GM21737 (cell line): Measurements from ENCODE around the gene DDX27.

Experiments used
- ATAC-seq: cut with Tn5 transposase; IDR thresholded peaks from one replicate; pipeline ENCODE4 v1.9.1; 2021; ENCODE audit warnings: mild to moderate bottlenecking, moderate library complexity; ENCODE audit not compliant: unreplicated experiment

Gene DDX27

DNA sequence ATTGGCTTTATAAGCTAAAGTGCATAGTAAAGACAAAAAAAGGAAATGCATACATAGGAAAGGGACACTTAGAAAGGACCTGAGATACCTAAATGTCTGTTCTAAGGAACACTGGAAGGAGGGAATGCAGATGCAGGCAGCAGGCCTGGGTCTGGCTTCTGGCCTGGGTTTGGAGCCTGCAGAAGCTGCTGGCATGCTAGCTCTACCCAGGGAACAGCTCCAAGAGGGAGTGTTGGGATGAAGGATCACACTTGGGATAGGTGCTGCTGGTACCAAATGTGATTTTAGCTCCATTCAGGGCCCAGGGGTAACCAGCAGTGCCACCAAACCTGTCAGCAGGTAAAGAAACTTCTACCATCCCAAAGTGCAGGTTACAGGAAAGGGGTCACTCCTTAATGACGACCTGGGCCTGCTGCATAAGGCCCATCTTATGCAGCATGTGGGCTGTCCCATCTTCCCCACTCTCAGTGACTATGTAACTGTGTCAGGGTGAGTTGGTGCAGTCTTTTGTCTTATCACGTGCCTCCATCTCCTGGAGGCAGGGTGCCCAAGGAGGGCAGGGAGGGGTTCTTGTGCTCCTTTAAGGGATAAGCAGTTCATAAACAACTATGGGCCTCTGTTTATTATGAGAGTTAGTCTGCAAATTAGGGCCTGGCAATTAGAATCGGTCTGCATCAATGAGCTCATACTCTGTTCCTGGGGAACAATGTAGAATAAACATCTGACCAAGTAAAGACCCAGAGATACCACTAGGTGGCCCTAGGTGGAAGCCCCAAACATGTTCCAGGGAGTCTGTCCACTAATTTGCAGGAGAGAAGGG, 26.9 kb downstream of the DDX27 start:
- ATAC-seq = no peak

DNA sequence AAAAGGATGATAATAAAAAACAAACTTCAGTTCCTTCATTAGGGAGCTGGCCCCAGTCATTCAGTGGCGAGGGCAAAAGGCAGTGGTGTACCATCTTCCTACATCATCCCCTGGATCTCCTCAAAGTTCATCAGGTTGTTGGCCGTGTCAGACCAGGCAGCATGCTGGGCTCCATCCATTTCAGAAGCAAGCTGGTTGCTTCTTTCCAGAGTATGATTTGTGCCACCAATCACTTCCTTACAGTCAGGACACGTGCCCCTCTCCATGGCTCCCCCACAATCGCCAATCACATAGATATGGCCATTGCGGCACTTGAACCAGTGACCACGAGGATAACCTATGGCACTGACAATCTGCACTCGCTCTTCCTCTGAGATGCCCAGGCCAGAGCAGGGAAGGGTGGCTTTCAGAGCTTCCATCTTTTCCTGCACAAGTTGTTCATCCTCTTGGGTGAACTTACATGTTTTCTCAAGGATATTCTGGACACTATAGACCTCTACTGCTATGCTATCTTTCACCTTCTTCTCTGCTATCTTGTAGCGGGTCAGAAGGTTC, 28.0 kb downstream of the DDX27 start:
- no peak for ATAC-seq

DNA sequence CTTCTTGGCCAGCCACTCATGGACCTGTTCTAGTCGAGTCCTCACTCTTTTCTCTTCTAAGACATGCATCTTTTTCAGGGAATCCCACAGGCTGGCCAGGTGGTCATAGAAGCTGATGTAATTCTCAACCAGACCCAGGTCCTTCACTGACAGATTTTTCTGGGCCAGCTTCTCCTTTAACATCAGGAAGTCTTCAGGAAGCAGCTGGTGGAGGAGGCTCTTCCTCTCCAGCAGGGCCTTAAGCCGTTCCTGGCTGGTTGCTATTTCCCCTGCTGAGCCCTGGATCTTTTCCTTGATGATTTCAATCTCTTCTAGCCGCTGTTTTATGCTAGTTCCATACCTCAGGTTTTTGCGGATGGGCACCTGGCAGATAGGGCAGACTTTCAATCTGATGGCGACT, 28.6 kb downstream of the DDX27 start:
- no peak for ATAC-seq

DNA sequence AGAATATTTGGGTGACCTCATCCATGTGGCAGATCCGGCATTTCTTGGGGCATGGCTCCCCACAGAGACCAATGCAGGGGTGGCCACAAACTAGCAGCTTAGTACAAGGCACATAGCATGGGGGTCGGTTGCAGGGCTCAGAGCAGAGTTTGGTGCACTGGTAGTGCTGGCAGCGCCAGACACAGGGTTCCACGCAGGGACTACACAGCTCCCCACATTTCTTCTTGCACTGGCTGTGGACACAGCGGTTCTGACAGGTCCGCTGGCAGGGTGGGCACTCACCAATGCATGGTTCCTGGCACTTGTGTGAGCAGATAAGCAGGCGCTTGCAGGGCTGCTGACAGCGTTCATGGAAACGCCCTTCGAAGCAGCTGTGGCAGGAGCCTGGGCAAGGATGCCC, 29.1 kb downstream of the DDX27 start:
- ATAC-seq = no peak

DNA sequence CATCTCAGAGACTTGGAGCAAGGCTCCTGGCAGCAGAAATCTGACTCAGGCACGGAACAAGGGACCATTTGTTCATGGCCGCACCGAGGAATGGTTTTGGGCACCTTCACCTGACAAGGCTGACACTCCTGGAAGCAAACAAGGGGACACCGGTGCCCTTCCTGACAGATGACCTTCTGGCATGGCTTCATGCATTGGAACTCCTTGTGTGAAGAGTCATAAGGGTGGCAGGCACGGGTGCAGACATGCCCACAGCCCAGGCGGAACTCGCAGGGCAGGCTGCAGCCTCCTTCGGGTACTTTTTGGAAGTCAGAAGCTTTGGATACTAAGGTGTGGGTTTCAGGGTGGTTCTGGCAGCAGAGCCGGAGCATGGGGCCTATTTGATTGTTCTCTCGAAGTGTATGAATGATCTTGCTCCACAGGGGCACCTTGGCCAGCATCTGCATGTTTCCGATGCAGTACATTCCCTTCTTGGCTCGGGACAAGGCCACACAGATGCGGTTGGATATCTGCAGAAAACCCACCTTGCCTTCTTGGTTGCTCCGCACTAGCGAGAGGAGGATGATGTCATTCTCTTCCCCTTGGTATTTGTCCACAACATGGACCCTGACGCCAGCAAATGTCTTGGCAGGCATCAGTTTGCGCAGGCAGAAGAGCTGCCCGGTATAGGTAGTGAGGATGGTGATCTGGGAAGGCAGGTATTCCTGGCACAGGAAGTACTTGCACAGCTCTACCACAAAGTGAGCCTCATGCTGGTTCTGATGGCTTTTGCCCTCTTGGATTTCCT, 29.9 kb downstream of the DDX27 start:
- ATAC-seq = no peak

DNA sequence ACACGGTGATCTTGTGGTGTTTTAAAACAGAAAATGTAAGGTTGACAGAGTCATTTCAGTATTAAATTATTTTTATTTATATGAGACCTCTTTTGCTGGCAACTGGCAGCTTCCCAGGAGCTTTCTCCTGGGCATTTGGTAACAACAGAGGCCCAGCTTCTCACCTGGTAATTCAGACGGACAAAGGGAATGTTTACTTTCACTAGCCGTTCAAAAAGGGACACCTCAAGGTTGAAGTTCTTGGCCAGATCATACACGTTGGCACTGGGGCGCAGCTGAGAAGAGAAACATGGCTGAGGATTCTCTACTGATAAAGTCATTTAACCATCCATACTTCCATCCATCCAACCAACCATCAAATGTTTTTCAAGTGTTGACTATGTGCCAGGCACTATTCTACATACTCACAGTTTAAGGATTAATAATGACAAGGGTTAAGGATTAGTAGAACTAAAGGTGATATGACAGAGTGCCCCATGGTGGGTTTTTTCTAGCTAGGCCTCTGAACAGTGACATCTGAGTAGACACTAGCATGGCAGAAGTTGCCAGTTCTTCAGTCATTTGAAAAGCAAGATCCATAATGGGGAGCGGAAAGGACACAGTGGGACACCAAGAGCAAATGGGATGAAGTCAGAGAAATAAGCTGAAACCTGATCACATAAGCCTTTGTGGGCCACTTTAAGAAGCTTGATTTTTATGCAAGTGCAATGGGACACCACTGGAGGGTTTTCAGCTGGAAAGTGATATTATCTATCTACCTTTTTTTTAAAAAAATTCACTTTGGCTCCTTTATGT, 33.5 kb downstream of the DDX27 start:
- ATAC-seq = no peak

DNA sequence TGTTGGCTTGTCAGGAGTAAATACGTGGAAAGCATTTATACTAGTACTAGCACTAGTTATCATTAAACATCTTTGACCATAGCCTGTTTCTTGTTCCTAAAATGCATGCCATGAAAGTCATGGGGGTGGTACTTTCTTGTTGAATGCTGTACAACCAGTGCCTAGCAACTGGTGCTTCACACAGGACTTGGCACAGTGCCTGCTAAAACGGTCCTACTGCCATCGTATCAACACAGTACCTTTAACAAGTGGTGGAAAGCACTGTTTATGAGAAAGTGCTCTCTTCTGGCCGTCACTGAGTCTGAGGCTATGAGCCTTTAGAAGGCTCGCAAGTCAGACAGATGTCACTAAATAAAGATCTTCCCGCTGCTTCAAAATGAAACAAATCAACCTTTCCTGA, 37.0 kb downstream of the DDX27 start:
- no peak for ATAC-seq

DNA sequence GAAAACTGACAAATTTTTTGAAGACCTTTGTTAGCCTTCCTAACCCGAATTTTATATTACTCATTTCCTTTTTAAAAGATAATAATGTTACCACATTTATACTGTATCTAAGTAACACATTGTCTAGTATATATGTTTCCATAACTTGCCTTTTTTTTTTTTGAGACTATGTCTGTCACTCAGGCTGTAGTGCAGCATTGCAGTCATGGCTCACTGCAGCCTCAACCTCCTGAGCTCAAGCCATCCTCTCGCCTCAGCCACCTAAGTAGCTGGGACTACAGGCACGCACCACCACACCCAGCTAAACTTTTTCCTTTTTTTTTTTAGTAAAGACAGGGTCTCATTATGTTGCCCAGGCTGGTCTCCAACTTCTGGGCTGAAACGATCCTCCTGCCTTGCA, 40.1 kb downstream of the DDX27 start:
- no peak for ATAC-seq

DNA sequence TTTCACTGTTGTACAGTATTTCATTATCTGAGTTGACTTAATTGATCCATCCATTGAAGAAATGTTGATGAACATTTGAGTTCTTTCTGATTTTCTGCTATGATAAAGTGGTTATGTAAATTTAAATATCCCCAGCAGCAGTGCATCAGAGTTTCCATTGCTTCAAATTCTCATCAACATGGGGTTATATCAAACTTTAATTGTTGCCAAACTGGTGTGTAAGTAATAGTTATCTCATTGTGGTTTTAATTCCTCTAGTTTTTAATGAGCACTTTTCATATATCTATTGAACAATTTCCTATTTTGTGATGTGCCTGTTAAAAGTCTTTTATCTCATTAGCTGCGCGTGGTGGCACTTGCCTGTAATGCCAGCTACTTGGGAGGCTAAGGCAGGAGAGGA, 40.6 kb downstream of the DDX27 start:
- no peak for ATAC-seq

DNA sequence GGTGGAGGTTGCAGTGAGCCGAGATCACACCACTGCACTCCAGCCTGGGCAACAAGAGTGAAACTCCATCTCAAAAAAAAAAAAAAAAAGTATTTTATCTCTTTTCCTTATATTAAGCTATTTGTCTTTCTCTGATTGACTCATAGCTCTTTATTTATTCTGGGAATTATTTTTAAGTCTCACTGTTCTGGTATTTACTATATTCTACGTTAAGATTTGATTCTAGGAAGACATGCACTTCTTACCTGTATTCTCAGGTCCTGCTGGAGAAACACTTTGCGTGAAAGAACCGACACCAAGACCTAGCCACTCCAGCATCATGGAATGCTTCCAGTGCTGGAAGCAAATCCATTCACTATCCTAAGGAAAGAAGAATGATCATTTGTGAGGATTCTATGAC, 41.0 kb downstream of the DDX27 start:
- no peak for ATAC-seq

DNA sequence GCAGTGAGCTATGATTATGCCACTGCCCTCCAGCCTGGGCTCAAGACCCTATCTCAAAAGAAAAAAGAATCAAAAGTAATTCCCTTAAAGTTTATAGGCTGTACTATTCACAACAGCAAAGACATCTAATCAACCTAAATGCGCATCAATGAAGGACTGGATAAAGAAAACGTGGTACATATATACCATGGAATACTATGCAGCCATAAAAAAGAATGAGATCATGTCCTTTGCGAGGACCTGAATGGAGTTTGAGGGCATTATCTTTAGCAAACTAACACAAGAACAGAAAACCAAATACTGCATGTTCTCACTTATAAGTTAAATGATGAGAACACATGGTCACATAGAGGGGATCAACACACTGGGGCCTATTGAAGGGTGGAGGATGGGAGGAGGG, 42.0 kb downstream of the DDX27 start:
- ATAC-seq = no peak

DNA sequence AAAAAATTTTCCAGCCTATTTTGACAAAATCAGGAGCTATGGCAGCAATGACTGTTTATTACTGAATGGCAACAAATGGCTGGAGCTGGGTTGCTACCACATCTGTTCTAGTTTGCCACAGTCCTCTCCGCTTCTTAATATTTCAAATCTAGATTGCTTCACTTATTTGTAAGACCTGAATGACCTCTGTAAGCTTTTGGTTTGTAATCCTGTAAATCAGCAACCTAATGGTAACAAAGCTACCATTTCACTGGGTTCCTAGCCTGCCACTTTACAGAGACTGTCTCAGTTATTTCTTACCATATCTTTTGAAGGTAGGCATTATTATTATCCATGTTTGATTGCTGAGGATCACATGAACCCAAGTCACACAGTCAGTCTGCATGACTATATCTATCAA, 43.2 kb downstream of the DDX27 start:
- ATAC-seq = no peak

DNA sequence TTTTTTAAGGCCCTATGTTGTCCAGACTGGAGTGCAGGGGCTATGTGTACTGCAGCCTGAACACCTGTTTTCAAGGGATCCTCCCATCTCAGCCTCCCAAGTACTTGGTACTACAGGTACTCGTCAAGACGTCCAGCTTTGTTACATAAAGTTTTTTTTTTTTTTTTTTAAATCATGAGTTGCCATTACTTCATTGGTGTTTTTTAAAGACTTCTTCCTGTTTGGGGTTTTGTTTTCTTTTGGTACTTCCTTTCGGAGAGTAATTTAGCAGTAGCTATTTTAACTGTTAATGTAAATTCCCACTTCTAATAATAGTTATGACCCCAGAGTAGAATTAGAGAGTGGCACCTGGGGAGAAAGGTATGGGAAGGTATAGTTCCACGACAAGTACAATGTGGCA, 48.1 kb downstream of the DDX27 start:
- ATAC-seq = no peak

DNA sequence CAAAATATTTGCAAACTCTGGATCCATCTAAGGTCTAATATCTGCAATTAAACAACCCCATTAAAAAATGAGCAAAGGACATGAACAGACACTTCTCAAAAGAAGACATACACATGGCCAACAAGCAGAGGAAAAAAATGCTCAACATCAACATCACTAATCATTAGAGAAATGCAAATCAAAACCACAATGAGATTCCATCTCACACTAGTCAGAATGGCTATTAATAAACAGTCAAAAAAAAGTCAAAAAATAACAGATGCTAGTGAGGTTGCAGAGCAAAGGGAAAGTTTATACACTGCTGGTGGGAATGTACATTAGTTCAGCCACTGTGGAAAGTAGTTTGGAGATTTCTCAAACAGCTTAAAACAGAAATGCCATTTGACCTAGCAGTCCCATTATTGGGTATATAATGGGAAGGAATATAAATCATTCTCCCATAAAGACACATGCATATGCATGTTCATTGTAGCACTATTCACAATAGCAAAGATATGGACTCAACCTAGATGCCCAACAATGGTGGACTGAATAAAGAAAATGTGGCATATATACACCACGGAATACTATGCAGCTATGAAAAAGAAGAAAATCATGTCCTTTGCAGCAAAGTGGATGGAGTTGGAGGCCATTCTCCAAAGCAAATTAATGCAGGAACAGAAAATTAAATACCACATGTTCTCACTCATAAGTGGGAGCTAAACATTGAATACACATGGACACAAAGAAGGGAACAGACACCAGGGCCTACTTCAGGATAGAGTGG, 49.6 kb downstream of the DDX27 start:
- ATAC-seq = no peak

DNA sequence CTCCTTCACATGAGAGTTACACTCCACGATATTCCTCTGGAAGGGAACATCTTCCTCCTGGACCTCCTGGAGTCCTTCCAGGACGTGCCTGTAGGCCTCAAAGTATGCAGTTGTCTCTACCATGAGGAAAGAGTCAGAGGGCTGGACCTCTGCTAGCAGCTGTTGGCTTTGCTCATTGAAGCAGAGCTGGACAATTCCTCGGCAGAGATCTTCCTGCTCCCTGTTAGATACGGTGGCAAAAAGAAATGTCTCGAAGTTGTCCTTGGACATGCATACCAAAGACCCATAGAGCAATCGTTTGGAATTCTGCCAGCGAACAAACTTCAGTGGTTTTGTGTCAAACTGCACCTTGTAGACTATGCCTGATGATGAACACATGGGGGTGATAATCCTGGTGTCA, 51.0 kb downstream of the DDX27 start:
- no peak for ATAC-seq

DNA sequence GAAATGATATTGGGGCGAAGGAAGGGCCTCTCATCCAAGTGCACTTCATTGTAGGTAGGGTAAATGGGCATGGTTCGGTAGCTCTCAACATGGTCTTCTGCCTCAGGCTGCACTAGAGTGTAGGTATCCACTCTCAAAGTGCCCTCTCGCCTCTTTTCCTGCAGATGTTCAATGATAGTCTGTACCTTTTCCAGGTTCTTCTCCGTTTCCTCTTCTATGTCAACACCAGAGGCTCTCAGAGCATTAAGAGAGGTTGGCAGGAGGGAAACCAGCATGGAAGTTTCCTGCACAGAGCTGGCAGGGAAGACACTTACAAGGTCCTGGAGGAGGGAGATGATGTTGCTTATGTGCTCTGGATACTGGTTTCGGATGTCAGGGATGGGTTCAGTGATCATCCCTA, 51.5 kb downstream of the DDX27 start:
- ATAC-seq = no peak

DNA sequence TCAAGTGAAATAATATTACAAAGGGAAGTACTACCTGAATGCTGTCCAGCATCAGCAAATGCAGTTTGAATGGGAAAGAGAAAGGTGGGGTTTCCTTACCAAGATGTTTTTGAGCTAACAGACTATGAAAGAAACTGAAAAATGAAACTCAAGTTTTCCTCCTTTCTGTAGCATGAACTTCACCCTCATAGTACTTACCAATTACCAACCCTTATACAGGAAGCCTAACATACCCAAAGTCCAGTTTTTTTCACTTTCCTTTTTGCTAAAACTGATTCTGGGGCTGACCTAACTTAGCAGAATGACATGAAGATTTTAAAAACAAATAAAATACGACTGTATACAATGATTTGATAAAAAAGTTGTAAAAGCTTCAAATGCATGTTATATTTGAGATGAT, 53.4 kb downstream of the DDX27 start:
- ATAC-seq = no peak

DNA sequence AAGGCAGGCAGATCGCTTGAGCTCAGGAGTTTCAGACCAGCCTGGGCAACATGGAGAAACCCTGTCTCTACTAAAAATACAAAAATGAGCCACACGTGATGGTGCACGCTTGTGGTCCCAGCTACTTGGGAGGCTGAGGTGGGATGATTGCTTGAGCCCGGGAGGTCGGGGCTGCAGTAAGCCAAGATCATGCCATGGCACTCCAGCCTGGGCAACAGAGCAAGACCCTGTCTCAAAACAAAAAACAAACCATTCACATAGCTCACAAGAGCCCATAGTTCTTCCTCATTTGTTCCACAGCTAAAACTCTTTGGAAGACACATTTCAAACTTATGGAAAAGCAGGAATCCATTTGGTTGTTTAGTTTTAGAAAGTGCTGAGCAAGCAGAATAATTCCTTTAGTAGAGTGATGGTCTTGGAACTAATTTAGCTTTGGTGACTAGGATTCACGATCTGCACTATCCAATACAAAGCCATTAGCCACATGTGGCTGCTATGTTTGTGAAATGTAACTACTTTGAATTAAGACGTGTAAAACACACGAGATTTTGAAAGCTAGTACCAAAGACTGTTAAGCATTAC, 54.6 kb downstream of the DDX27 start:
- ATAC-seq = no peak

DNA sequence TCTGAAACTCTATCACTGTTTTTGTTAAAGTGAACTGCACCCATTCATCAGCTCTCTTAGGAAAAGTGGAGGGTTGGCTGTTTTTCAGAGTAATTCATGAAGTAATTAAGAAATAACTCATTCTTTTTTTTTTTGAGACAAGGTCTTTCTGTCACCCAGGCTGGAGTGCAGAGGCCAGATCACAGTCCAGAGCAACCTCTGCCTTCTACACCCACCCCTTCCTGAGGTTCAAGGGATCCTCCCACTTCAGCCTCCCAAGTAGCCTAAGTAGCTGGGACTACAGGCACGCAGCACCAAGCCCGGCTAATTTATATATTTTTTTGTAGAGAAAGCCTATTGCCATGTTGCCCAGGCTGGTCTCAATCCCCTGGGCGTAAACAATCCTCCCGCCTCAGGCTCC, 56.0 kb downstream of the DDX27 start:
- ATAC-seq = no peak

DNA sequence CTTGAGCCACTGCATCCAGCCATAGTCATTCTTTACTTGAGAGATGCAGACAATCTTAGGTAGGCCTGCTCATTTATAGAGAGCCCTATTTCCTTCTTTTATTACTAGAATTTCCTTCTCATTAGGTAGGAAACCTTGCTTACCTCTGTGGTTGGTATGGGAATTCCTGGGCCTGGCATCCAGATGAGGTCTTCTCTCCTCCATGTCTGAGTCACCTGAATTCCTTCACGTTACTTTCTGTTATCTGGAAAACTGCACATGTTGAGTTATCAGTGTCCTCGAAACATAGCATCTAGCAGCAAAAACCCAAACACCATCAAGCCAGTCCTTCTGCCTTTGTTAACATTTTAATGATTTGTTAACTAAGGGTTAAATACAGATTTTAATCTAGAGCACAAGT, 56.4 kb downstream of the DDX27 start:
- no peak for ATAC-seq
